ENCODE data around the gene HTRA3.

DNA sequence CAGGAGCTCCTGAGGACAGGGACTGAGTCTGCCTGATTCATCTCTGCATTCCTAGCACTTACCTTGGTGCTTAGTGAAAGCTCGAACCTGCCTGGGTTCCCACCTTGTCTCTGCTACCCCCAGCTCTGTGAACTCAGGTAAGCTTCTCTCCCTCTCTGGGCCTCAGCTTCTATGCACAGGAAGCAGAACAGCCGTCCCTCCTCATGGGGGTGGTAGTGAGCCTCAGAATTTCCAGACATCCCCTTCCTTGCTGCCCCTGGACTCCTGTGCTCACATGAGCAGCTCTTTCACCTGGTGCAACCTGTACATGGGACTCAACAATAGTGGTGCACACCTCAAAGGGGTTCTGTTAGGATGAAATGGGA is 50.8 kb downstream of the HTRA3 start:
- no peak for TF ChIP-seq EZH2phosphoT487 (IDR thresholded peaks at IDR 0.05; ENCODE audit: borderline replicate concordance, low read length)
- TF ChIP-seq, protein P1, sequence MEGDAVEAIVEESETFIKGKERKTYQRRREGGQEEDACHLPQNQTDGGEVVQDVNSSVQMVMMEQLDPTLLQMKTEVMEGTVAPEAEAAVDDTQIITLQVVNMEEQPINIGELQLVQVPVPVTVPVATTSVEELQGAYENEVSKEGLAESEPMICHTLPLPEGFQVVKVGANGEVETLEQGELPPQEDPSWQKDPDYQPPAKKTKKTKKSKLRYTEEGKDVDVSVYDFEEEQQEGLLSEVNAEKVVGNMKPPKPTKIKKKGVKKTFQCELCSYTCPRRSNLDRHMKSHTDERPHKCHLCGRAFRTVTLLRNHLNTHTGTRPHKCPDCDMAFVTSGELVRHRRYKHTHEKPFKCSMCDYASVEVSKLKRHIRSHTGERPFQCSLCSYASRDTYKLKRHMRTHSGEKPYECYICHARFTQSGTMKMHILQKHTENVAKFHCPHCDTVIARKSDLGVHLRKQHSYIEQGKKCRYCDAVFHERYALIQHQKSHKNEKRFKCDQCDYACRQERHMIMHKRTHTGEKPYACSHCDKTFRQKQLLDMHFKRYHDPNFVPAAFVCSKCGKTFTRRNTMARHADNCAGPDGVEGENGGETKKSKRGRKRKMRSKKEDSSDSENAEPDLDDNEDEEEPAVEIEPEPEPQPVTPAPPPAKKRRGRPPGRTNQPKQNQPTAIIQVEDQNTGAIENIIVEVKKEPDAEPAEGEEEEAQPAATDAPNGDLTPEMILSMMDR (conservative IDR thresholded peaks at IDR 0.05; ENCODE audit: low read depth, low read length) = peak; percentile 41; the same call in 1 of the 2 replicates
